GM12865 (cell line): Measurements from ENCODE around the gene SLX9.

Source experiments
- DNase-seq: peaks from one replicate; pipeline ENCODE4 v3.0.0; 2010; ENCODE audit warnings: low read depth
- H3K4me3 ChIP-seq: 2 replicates; pipeline ENCODE4 v1.5.1; 2011; ENCODE audit warnings: mild to moderate bottlenecking, low read depth, low read length, control low read depth
- TF ChIP-seq, protein P1 (sequence below): IDR thresholded peaks from 2 replicates; pipeline ENCODE4 v1.5.1; 2011; ENCODE audit warnings: low read length, control low read depth, low read depth, inconsistent platforms; ENCODE audit not compliant: insufficient read depth; ENCODE audit errors: missing control alignments

SLX9 gene

DNA sequence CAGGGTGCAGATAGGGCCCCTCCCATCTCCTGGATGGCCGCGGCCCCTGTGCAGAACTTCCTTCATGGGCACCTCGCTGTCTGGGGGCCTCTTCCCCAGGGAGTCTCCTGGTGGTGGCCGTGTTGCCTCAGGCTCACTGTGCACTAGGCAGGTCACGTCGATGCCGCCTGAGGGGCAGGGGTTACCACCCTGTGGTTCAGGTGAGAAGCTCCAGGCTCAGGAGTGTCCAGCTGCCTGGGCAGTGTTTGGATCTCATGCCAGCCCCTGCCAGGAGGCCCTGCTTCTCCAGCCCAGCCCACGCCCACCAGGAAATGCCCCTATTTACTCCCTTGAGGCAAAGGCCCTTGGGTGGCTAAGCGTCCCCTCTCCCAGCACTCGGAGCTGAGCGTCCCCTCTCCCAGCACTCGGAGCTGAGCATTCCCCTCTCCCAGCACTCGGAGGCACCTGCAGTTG is 21.2 kb upstream of the SLX9 start:
- no peak overlapping the region for H3K4me3 ChIP-seq
- TF ChIP-seq, protein P1, sequence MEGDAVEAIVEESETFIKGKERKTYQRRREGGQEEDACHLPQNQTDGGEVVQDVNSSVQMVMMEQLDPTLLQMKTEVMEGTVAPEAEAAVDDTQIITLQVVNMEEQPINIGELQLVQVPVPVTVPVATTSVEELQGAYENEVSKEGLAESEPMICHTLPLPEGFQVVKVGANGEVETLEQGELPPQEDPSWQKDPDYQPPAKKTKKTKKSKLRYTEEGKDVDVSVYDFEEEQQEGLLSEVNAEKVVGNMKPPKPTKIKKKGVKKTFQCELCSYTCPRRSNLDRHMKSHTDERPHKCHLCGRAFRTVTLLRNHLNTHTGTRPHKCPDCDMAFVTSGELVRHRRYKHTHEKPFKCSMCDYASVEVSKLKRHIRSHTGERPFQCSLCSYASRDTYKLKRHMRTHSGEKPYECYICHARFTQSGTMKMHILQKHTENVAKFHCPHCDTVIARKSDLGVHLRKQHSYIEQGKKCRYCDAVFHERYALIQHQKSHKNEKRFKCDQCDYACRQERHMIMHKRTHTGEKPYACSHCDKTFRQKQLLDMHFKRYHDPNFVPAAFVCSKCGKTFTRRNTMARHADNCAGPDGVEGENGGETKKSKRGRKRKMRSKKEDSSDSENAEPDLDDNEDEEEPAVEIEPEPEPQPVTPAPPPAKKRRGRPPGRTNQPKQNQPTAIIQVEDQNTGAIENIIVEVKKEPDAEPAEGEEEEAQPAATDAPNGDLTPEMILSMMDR = no peak
- no peak for DNase-seq

DNA sequence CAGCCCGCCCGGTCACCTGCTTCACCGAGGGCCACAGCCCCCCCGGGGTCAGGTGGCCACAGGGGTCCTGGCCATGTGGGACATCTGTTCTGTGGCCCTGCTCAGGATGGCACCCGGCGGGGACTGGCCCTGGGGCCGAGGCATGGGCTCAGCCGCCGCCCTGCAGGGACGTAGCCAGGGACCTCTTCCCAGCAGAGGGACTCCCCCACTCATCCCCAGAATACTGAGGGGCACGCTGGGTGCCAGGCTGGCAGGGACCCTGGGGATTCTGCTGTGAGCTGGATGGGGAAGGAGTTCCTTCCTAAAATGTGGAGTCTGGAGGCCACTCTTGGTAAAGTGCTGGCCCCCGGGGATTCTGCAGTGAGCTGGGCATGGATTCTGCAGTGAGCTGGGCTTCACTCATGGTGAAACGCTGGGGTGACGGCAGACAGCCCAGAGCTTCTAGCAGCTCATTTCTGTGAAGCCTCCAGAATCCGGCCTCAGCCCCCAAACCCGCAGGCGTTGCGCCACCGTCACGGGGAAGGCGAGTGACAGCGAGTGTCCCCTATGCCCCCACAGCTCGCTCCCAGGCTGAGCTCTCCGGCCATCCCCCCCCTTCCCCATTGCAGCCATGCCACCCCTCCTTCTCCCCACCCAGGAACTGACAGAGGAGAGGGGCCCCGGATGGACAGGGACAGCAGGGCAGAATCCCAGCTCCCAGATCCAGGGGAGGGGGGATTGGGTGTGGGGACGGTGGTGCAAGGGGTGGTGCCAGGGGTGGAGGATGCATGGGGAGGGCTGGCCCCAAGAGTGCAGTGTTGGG is 20.5 kb upstream of the SLX9 start:
- TF ChIP-seq, protein P1 = no peak
- peak overlapping the region; percentile 78 for H3K4me3 ChIP-seq
- DNase-seq = no peak

DNA sequence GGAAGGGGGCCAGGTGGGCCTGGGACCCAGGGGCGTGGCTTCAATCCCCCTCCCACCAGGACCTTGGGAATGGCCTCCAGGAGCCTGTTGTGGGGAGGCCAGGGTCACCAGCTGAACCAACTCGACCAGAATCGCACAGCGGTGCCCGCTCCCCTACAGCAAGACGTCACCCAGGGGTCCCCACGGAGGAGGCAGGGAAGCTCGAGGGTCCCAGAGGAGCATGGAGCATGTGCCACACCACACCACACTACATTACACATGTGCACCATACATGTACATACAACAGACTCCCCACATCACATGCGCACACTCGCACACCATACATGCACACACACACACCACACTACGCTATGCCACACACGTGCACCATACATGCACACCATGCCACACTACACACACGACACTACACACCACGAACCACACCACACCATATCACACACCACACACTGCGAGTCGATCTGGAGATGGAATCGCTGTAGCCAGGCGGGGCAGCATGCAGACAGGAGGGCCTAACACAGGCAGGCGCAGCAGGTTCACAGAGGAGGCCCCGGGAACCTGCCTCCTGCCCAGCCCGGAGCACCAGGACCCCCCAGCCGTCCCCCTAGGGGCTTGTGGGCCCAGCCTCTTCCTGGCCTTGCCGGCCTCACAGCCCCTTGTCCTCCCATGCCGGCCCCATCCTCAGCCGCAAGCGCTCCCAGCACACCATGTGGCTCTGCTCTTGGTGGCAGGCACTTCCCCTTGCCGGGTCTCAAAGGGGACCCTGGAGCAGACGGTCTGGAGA is 19.7 kb upstream of the SLX9 start:
- peak overlapping the region; percentile 78 for H3K4me3 ChIP-seq
- TF ChIP-seq, protein P1 = no peak

DNA sequence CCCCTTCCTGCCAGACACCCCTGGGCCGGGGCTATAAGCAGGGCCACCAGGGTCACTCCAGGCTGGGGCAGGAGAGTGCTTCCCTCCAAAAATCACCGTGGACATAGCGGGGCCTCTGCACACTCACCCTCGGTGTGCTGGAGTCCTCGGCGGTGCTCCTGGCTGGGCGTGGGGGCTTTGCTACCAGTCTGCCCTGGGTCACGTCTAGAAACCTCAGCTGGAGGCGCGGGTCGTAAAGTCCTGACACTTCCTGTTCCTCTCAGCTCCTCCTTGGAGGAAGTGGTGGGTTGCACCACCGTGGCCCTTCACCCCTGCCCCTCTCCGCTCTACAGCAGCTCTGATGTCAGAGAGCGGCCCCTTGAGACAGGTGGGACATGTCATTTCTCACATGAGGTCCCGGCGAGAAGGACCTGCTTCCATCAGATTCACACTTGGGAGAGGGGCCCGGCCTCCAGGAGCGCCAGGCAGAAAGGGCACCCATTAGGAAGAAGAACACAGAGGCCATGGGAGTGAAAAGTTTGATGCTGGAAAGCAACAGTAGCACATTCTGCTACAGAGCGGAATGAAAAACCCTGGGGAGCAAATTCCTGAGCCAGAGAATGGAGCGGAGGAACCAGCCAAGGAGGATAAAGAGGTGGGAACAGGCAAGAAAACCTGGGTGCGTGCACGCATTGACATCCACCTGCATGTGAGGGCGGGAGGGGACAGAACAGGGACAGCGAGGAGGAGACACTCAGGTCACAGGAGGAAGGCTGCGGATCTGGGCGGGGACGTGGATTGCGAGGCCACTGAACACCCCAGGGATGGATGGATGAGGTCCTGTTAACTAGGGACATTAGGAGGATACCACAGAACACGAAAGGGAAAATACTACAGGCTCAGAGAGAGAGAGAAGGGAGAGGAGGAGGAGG is 18.9 kb upstream of the SLX9 start, which contains the start of gene ITGB2:
TSS of gene ITGB2 (minus strand) at position 206 of the 911 bp plus-strand sequence. CDS start 10,117 bp downstream, outside the sequence.
- TF ChIP-seq, protein P1 = no peak
- peak within 1 kb of the TSS; percentile 78 for H3K4me3 ChIP-seq
- peak; percentile 78 for DNase-seq

More for the DNA sequence above, 19.7 kb upstream of the SLX9 start:
- peak; percentile 27 for DNase-seq

DNA sequence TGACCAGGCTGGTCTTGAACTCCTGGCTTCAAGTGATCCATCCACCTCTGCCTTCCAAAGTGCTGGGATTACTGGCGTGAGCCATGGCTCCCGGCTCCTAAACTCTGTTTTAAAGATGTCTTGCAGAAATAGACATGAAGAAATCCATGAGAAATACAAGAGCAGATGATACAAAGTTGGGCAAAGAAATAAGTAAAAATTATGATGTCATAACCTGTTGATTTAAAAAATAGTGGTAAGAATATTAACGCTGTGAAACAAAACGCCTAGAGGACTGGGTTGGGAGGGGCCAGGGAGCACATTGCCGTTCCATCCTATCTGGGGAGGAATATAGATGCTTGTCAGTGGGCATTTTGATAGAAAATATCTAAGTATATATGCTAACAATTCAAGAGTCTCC is 17.9 kb upstream of the SLX9 start:
- TF ChIP-seq, protein P1 = no peak
- peak overlapping the region; percentile 78 for H3K4me3 ChIP-seq
- no peak for DNase-seq

DNA sequence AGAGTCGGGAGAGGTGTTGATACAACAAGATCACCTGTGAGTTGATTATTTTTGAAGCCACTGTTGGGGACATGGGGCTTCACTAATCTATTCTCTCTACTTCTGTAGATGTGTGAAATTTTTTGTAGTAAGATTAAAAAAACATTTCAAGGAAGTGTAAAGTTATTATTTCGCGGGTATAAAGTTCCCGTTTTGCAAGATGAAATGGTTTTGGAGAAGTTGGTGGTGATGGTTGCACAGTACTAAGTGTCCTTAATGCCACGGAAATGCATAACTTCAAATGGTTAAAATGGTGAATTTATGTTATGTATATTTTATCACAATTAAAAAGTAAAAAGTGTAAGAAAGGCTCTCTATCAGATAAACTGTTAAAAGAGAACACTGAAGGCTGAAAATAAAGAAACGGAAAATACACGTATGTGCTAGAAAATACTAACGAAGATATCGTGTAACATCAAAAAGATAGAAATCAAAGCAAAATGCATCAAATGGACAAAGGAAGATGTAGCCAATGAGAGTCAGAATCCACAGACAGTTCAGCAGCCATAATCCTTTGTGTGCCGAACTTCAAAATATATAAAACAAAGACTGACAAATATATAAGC is 16.2 kb upstream of the SLX9 start:
- TF ChIP-seq, protein P1 = no peak
- DNase-seq = no peak
- H3K4me3 ChIP-seq = no peak overlapping the region
